HEK293 (cell line): ENCODE measurements around the gene SORD.

ENCODE experiments used
- MZF1 ChIP-seq: fragments of 450-650 bp; formaldehyde crosslinking; IDR thresholded peaks from 2 replicates; pipeline ENCODE4 v1.5.1; 2017; ENCODE audit warnings: missing biosample characterization, missing genetic modification characterization, borderline replicate concordance
- ZNF121 ChIP-seq: fragments of 450-650 bp; formaldehyde crosslinking; IDR thresholded peaks from 2 replicates; pipeline ENCODE4 v1.5.1; 2016; ENCODE audit warnings: missing biosample characterization, missing genetic modification characterization
- ZNF274 ChIP-seq, 2 experiments: fragments of 200-500 bp in 1 of 2; fragments of 450-650 bp in 1 of 2; sonication (Bioruptor generic) in 1 of 2; formaldehyde crosslinking in 1 of 2; IDR thresholded peaks; 2 replicates each; pipeline versions ENCODE4 v1.5.1 to v1.6.1; 2014 to 2016; ENCODE audit warnings: borderline replicate concordance in 1 of 2, inconsistent platforms in 1 of 2, low read length in 1 of 2, missing biosample characterization in 1 of 2, missing genetic modification characterization in 1 of 2
- ZNF302 ChIP-seq: fragments of 450-650 bp; formaldehyde crosslinking; IDR thresholded peaks from 2 replicates; pipeline ENCODE4 v1.5.1; 2016; ENCODE audit warnings: missing biosample characterization, missing genetic modification characterization, low read depth
- TF ChIP-seq, protein P1 (sequence below): fragments of 450-650 bp; formaldehyde crosslinking; IDR thresholded peaks from 2 replicates; pipeline ENCODE4 v1.5.1; 2017; ENCODE audit warnings: missing biosample characterization, missing genetic modification characterization

DNA sequence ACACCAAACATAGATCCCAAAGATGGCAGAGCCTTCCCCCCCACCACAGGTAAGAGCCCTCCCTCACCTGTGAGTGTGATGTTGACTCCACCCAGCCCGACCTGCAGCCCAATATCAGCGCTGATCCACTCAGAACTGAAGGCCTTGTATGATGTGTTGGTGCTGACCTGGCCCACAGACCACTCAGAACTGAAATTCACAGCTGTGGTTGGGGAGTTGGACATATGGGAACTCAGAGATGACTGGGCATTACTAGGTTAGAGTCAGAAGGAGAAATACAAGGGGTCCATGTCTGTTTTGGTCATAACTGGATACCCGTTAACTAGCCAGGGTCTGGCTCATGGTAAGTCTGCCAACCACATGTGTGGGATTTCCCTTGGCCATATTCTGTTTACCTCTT, 98.0 kb downstream of the SORD start:
- TF ChIP-seq MZF1 (tag by site-specific recombination) (no peak), ZNF302 (no peak), ZNF121 (tag by site-specific recombination) (no peak), ZNF274 (IDR thresholded peaks at IDR 0.05; ENCODE audit: low read length) (no peak), ZNF274 (tag by site-specific recombination; IDR thresholded peaks at IDR 0.05; ENCODE audit: borderline replicate concordance) (no peak)
- TF ChIP-seq, protein P1, sequence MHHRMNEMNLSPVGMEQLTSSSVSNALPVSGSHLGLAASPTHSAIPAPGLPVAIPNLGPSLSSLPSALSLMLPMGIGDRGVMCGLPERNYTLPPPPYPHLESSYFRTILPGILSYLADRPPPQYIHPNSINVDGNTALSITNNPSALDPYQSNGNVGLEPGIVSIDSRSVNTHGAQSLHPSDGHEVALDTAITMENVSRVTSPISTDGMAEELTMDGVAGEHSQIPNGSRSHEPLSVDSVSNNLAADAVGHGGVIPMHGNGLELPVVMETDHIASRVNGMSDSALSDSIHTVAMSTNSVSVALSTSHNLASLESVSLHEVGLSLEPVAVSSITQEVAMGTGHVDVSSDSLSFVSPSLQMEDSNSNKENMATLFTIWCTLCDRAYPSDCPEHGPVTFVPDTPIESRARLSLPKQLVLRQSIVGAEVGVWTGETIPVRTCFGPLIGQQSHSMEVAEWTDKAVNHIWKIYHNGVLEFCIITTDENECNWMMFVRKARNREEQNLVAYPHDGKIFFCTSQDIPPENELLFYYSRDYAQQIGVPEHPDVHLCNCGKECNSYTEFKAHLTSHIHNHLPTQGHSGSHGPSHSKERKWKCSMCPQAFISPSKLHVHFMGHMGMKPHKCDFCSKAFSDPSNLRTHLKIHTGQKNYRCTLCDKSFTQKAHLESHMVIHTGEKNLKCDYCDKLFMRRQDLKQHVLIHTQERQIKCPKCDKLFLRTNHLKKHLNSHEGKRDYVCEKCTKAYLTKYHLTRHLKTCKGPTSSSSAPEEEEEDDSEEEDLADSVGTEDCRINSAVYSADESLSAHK (tag by site-specific recombination), result no peak
